Brain microvascular endothelial cell (primary cell): Measurements from ENCODE around the gene FASN.

ENCODE experiments used
- DNase-seq: peaks from one replicate; pipeline ENCODE4 v3.0.0-alpha.2; 2020
- H3K27ac ChIP-seq: fragments of 250-450 bp; sonication (Bioruptor Pico); 2 replicates; pipeline ENCODE4 v1.5.1; 2020; ENCODE audit warnings: mild to moderate bottlenecking, moderate library complexity
- H3K27me3 ChIP-seq: fragments of 250-450 bp; sonication (Bioruptor Pico); replicated peaks from 2 replicates; pipeline ENCODE4 v1.5.1; 2020; ENCODE audit warnings: mild to moderate bottlenecking
- H3K36me3 ChIP-seq: fragments of 250-450 bp; sonication (Bioruptor Pico); replicated peaks from 2 replicates; pipeline ENCODE4 v1.5.1; 2020; ENCODE audit warnings: mild to moderate bottlenecking
- H3K4me3 ChIP-seq: 2 replicates; pipeline ENCODE4 v1.5.1; 2011; ENCODE audit warnings: low read depth, mild to moderate bottlenecking, control low read depth, low read length, moderate library complexity
- CTCF ChIP-seq: IDR thresholded peaks from 2 replicates; pipeline ENCODE4 v1.5.1; 2011; ENCODE audit warnings: low read depth, mild to moderate bottlenecking, moderate library complexity, low read length, control low read depth, inconsistent platforms; ENCODE audit errors: missing control alignments
- in situ Hi-C: cut with HindIII; loops from 2 replicates; pipeline ENCODE4 v1.10.0; 2017; ENCODE audit warnings: low sequenced_read_pairs, low pct_ligation_motif_present

The FASN gene

GRCh38 chr17:82051776-82052637 lies 46.0 kb downstream of the FASN start, which contains the start of the genes GPS1 and RFNG:
Gene GPS1 (plus strand): TSS chr17:82051898. CDS start chr17:82051932, 34 bp downstream.
Gene RFNG (minus strand): TSS chr17:82051811. CDS start chr17:82051766, 45 bp downstream.
- H3K4me3 ChIP-seq = peak within 1 kb of the TSS; percentile 77
- no peak for DNase-seq
- H3K27ac ChIP-seq = peak within 1 kb of the TSS; percentile 21
- peaks cover 38% of the 10 kb centered on the region for H3K36me3 ChIP-seq
- in situ Hi-C loops = no loop called here
- no peak for TF ChIP-seq CTCF
- H3K27me3 ChIP-seq = no peaks in the 10 kb centered on the region

DNA sequence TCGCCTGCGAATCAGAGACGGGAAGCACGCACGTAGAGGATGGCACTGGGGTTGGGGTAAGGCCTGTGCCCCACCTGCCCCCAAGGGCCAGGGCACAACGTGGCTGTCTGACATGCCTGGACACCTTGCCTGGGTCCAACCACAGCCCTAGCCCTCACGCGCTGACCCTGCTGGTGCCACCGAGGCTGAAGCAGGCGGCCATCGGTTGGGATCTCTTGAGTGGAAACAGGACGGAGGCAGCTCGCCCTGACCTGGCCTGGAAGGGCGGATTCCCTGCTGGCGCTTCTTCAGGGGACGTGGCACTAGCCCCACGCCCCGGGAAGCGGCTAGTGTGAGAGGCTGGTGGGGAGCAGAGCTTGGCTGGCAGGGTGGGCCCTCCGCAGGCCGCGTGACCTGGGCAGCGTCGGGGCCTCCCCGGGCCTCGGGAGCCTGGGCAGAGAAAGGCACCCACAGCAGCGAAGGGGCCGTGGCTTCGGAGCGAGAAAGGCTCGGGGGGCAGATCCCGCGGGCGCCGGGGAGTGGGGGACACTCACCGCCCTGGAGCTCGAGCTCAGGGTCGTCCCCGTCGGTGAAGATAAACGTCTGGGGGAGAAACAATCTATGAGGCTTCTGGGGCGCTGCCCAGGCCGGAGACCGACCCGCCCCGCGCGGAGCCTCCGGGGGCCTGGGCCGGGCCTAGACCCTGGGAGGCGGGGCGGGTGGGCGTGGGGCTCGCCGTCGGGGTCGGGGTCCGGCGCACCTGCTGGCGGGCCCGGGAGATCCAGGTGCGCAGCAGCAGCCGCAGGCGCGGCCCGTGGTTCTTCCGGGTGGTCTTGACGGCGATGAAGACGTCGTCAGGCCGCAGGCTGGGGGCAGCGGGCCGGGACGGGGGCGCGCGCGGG lies 47.0 kb downstream of the FASN start:
- Histone ChIP-seq H3K27ac (peak overlapping the region; percentile 21), H3K27me3 (no peaks in the 10 kb centered on the region), H3K4me3 (peak overlapping the region; percentile 77), H3K36me3 (peaks cover 31% of the 10 kb centered on the region)
- DNase-seq = no peak
- in situ Hi-C loops = no loop called here
- TF ChIP-seq CTCF = no peak

- Histone ChIP-seq H3K27ac (no peak overlapping the region), H3K36me3 (peaks cover 25% of the 10 kb centered on the region), H3K27me3 (no peaks in the 10 kb centered on the region), H3K4me3 (peak overlapping the region; percentile 77)
- in situ Hi-C loops = no loop called here
- DNase-seq = no peak
- TF ChIP-seq CTCF = no peak
Measured at GRCh38 chr17:82050152-82050760, 47.8 kb downstream of the FASN start.

- H3K4me3 ChIP-seq = no peak overlapping the region
- TF ChIP-seq CTCF = no peak
- in situ Hi-C loops = no loop called here
- H3K27me3 ChIP-seq = no peaks in the 10 kb centered on the region
- H3K27ac ChIP-seq = no peak overlapping the region
- DNase-seq = no peak
- peaks cover 18% of the 10 kb centered on the region for H3K36me3 ChIP-seq
Measured at GRCh38 chr17:82049521-82049971, 48.5 kb downstream of the FASN start.

GRCh38 chr17:82049106-82049505 lies 48.9 kb downstream of the FASN start:
- no peak for DNase-seq
- in situ Hi-C loops = no loop called here
- Histone ChIP-seq H3K27me3 (no peaks in the 10 kb centered on the region), H3K36me3 (peaks cover 14% of the 10 kb centered on the region), H3K4me3 (no peak overlapping the region), H3K27ac (no peak overlapping the region)
- no peak for TF ChIP-seq CTCF
